Measurements from ENCODE around the gene NEUROG1.

Gene NEUROG1

GRCh38 chr5:135535820-135536801 is at the start of gene NEUROG1:
Gene NEUROG1, minus strand, starts transcription at chr5:135535964. Its CDS starts 274 bp downstream, at chr5:135535690.
- DNase-seq, result peak; percentile 30 to 52

GRCh38 chr5:135584918-135585317 is 49.2 kb upstream of the NEUROG1 start:
- no peak for DNase-seq

- DNase-seq, result no peak
These were observed 48.5 kb upstream of the NEUROG1 start for GRCh38 chr5:135584276-135584675.

- no peak for DNase-seq
These were observed 46.5 kb upstream of the NEUROG1 start for GRCh38 chr5:135582099-135582781.

- DNase-seq, result no peak
These were observed 43.0 kb upstream of the NEUROG1 start, which contains the start of gene CXCL14 for GRCh38 chr5:135578685-135579341. Gene CXCL14, minus strand, starts transcription at chr5:135578991. Its CDS starts 213 bp downstream, at chr5:135578778.

- no peak for DNase-seq
These were observed 42.5 kb upstream of the NEUROG1 start for GRCh38 chr5:135578305-135578684.

- DNase-seq, result no peak
These were observed 41.7 kb upstream of the NEUROG1 start for GRCh38 chr5:135577421-135577820.

- no peak for DNase-seq
These were observed 40.4 kb upstream of the NEUROG1 start for GRCh38 chr5:135576075-135576599.

GRCh38 chr5:135574493-135574892 is 38.7 kb upstream of the NEUROG1 start:
- DNase-seq, result no peak

GRCh38 chr5:135571902-135572301 is 36.1 kb upstream of the NEUROG1 start:
- no peak for DNase-seq

- no peak for DNase-seq
These were observed 35.4 kb upstream of the NEUROG1 start for GRCh38 chr5:135571066-135571609.

GRCh38 chr5:135570453-135570764 is 34.6 kb upstream of the NEUROG1 start:
- no peak for DNase-seq

- no peak for DNase-seq
These were observed 34.1 kb upstream of the NEUROG1 start for GRCh38 chr5:135569755-135570452.

GRCh38 chr5:135568923-135569360 is 33.2 kb upstream of the NEUROG1 start:
- no peak for DNase-seq

GRCh38 chr5:135568246-135568645 is 32.5 kb upstream of the NEUROG1 start:
- no peak for DNase-seq

- no peak for DNase-seq
These were observed 31.9 kb upstream of the NEUROG1 start for GRCh38 chr5:135567661-135568060.

- no peak for DNase-seq
These were observed 30.9 kb upstream of the NEUROG1 start for GRCh38 chr5:135566422-135567400.

- DNase-seq, result no peak
These were observed 30.1 kb upstream of the NEUROG1 start for GRCh38 chr5:135565725-135566421.

- no peak for DNase-seq
These were observed 29.5 kb upstream of the NEUROG1 start for GRCh38 chr5:135565266-135565665.

GRCh38 chr5:135564331-135564730 is 28.6 kb upstream of the NEUROG1 start:
- no peak for DNase-seq
